Body of pancreas (tissue), 4 donors: ENCODE data around the gene IFT25.

Source experiments
- CTCF ChIP-seq, 7 experiments: fragments of 450-650 bp in 4 of 7; fragments of 200-600 bp in 3 of 7; sonication (generic) in 3 of 7; IDR thresholded peaks; one replicate each; pipeline ENCODE4 v1.5.1; 2016 to 2019; ENCODE audit warnings: antibody characterized with exemption in 7 of 7
- POLR2A ChIP-seq, 3 donors: fragments of 450-650 bp; IDR thresholded peaks; one replicate each; pipeline ENCODE4 v1.6.1; 2016; ENCODE audit warnings: antibody characterized with exemption in 3 of 3, mild to moderate bottlenecking in 2 of 3

GRCh38 chr1:53891018-53891417 is 54.5 kb downstream of the IFT25 start:
- no peak for TF ChIP-seq CTCF (IDR thresholded peaks at IDR 0.05)
- no peak for TF ChIP-seq POLR2A (IDR thresholded peaks at IDR 0.05)
